Activated T-cell treated with anti-CD3 and anti-CD28 coated beads, Interleukin-2, amount 50 U/mL, for 24 hours (primary cell): ENCODE data around the gene NFAM1.

Source experiments
- DNase-seq: peaks from one replicate; pipeline ENCODE4 v3.0.0-alpha.2; 2020
- H3K27ac Mint-ChIP-seq: 2 replicates; pipeline ENCODE4 v1.8.0; 2020; ENCODE audit warnings: mild to moderate bottlenecking, mixed read lengths
- H3K27me3 Mint-ChIP-seq: 2 replicates; pipeline ENCODE4 v1.8.0; 2020; ENCODE audit warnings: mixed read lengths
- H3K36me3 Mint-ChIP-seq: 2 replicates; pipeline ENCODE4 v1.8.0; 2020; ENCODE audit warnings: low read depth, mixed read lengths
- H3K4me1 Mint-ChIP-seq: 2 replicates; pipeline ENCODE4 v1.8.0; 2020; ENCODE audit warnings: low read depth, mixed read lengths
- H3K4me3 Mint-ChIP-seq: 2 replicates; pipeline ENCODE4 v1.8.0; 2020; ENCODE audit warnings: mild to moderate bottlenecking, moderate library complexity, mixed read lengths
- H3K9me3 Mint-ChIP-seq: 2 replicates; pipeline ENCODE4 v1.8.0; 2020; ENCODE audit warnings: mixed read lengths

NFAM1 gene

DNA sequence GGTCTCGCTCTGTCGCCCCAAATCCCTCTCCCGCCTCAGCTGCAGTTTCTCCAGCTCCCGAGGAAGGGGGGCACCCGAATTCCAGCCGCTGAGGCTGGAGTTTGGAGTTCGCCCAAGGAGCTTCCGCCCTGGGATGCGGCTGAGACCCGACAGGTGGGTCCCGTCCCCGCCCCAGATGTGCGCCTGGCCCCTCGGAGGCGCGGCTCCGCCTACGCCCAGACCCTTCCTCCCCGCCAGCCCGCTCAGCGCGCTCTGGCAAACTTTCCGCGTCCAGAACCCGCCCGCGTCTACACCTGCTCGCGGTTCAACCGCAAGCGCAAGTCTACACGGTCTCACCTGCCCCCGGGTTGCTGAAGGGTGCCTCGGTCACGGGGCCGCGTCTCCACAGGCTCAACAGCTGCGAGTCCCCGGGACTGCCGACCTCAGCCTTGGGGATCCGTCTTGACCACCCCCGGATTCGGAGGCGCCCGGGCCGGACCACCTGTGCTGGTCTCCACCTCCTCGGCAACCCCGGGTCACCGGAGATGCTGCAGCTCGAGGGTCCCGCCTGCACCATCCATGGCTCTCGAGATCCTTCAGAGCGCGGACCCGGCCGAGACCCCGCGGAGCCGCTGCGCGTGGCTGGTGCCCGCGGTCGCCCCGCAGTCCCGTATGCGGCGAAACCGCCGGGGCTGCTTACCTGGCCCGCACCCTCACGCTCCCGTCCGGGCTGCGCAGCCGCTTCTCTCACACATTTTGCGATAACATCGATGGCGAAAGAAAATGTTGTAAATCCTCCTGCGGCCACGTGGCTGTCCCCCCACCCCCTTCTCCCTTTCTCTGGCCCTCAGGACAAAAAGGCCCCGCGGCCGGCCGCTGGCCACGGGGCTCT, 63.6 kb downstream of the NFAM1 start:
- DNase-seq = no peak
- peak overlapping the region; percentile 82 for H3K4me3 Mint-ChIP-seq

DNA sequence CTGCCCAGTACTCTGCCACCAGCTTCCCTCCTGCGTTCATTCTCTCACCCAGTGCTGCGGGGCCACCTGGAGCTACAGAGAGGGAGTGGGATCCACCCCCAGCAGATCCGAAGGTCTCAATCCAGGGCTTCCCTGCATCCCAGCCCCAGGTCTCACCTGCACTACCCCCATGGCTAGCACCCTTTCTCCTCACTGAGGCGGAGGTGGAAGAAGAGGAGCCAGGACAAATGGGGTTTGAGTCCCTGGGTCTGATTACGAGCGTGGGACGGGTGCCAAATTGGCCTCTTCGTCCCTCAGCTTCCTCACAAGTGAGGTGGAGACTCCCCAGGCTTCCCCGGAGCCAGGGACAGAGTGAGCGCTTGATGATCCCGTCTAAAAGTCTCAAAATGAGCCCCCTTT, 64.2 kb downstream of the NFAM1 start:
- Mint-ChIP-seq H3K27ac (no peak overlapping the region), H3K27me3 (peaks cover 32% of the 10 kb centered on the region)
- DNase-seq = no peak

More for the DNA sequence above, 63.6 kb downstream of the NFAM1 start:
- Mint-ChIP-seq H3K36me3 (no peaks in the 10 kb centered on the region), H3K9me3 (no peaks in the 10 kb centered on the region), H3K4me1 (peaks cover 15% of the 10 kb centered on the region), H3K27me3 (peaks cover 32% of the 10 kb centered on the region), H3K27ac (no peak overlapping the region)

DNA sequence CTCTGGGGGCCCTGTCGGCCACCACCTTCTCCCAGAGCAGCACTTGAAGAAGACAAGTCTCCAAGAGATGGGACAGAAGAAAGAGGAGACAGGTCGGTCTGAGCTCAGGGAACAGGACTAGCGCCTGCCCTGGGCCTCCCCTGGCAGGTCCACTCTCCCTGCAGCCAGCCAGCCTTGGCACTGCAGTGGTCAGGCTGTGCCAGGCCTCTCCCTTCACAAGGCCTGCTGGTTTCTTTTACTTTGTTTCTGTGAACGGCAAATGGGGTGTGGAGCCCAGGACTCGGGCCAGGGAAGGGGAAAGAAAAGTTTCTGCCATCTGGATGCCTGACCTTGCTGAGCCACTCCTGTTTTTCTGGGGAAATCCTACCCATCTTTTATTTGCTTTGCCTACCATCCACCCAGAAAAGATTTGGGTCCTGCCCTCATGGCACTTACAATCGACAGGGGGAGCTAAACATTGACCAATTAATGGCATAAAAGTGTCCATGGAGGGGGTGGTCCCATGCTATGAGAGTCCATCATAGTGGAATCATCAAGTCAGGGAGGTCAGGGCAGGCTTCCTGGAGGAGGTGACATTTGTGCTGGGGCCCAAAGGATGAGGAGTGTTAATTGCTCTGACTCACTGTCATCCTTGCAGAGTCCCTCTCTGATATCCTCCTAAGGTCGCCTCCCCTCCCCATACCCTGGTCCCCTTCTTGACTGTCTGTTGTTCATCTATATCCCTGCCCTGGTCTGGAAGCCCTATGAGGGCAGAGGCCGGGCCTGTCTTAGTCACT, 65.2 kb downstream of the NFAM1 start:
- no peak for DNase-seq
- peaks cover 15% of the 10 kb centered on the region for H3K4me1 Mint-ChIP-seq
- no peaks in the 10 kb centered on the region for H3K36me3 Mint-ChIP-seq
- H3K27me3 Mint-ChIP-seq = peaks cover 32% of the 10 kb centered on the region
- H3K4me3 Mint-ChIP-seq = no peak overlapping the region
- H3K27ac Mint-ChIP-seq = no peak overlapping the region
- H3K9me3 Mint-ChIP-seq = no peaks in the 10 kb centered on the region

More for the DNA sequence above, 64.2 kb downstream of the NFAM1 start:
- Mint-ChIP-seq H3K4me1 (peaks cover 15% of the 10 kb centered on the region), H3K9me3 (no peaks in the 10 kb centered on the region), H3K36me3 (no peaks in the 10 kb centered on the region), H3K4me3 (peak overlapping the region; percentile 82)

DNA sequence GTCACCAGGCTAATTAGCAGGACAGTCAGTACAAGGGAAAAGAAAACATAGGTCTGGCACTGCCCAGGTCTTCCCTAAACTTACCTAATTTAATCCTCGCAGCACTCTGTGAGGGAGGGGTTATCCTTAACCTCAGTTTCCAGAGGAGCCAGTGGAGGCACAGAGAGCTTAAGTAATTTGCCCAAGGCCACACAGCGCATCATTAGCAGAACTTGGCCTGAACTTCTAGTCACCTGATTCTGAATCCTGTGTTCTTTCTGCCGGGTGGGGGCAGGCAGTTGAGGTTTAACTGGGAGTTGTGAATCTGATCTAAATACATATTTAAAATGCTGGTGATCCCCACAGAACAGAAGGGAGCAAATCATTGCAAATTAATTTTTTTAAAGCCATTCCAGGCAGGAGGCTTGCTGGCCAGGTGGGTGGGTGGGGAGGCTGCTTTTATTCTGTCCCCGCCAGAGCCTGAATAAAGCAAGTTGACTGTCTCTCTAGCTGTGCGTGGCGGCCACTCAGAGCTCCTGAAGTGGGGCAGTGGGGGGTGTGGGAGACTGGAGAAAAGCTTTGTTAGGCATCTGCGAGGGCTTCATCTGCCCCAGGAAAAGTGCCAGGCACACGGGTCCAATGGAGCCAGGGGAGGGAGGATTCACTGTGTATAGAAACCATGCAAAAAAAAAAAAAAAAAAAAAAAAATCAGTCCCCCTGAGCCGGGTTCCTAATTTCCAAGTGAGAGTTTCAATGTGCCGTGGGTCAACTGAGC, 66.1 kb downstream of the NFAM1 start:
- Mint-ChIP-seq H3K4me3 (no peak overlapping the region), H3K27ac (no peak overlapping the region), H3K36me3 (no peaks in the 10 kb centered on the region), H3K27me3 (peaks cover 32% of the 10 kb centered on the region), H3K9me3 (no peaks in the 10 kb centered on the region), H3K4me1 (peaks cover 15% of the 10 kb centered on the region)
- no peak for DNase-seq

DNA sequence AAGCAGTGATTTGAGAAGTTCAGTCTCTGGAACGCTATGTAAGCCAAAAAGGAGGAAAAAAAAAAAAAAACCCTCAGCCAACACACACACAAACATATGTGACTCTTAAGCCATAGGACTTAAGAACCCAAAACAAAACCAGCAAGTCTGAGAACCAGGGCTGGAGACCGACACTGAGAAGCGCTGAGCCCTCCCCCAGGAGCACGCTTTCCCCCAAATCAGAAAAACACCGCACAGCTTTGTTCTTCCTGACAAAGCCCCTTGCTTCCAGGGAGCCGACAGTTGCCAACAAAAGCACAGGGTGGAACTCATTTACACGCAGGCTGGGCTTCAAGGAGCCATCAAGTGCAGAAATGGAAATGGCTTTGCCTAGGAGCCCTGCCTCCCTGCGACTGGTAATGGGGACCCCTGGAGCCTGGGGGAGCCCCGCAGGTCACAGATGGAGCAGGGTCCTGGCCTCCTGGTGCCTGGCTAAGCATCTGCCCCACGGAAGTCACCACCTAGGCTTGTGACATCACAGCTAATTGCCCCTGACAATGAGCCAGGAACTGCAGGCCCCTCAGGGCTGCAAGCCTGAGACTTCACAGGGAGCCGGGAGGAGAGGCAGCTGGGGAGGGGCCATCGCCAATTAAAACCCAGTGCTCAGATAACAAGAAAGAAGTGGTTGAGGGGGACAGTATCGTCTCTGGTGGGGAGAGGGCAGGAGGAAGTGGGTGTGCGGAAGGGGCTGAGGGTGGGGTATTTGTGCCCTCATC, 66.9 kb downstream of the NFAM1 start:
- Mint-ChIP-seq H3K27me3 (peaks cover 32% of the 10 kb centered on the region), H3K4me1 (peaks cover 15% of the 10 kb centered on the region), H3K9me3 (no peaks in the 10 kb centered on the region), H3K4me3 (no peak overlapping the region), H3K27ac (no peak overlapping the region), H3K36me3 (no peaks in the 10 kb centered on the region)
- DNase-seq = no peak

DNA sequence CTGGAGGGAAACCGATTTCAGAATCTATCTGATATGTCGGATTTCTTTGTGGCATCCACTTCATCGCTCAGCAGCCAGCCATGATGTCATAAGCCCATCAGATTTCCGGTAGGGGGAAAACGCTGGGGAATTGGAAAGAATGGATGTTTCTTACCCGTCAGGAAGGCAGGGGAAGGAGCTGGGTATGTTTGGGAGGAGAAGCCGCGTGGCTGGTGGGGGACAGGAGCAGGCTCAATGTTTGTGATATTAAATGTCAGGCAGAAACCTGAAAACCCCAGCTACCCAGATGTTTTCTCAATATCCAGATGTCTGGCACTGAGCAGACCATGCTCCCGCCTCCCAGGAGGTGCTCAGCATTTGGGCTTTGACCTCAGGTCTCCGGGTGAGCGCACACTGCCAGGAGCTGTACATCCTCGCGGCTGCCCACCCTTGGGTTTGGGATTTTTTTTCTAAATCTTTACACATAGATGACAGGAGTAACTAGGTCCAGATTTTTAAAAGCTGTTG, 67.5 kb downstream of the NFAM1 start:
- no peaks in the 10 kb centered on the region for H3K9me3 Mint-ChIP-seq
- H3K4me1 Mint-ChIP-seq = peaks cover 12% of the 10 kb centered on the region
- no peaks in the 10 kb centered on the region for H3K36me3 Mint-ChIP-seq
- no peak for DNase-seq
- no peak overlapping the region for H3K4me3 Mint-ChIP-seq
- H3K27me3 Mint-ChIP-seq = peaks cover 32% of the 10 kb centered on the region
- H3K27ac Mint-ChIP-seq = no peak overlapping the region

DNA sequence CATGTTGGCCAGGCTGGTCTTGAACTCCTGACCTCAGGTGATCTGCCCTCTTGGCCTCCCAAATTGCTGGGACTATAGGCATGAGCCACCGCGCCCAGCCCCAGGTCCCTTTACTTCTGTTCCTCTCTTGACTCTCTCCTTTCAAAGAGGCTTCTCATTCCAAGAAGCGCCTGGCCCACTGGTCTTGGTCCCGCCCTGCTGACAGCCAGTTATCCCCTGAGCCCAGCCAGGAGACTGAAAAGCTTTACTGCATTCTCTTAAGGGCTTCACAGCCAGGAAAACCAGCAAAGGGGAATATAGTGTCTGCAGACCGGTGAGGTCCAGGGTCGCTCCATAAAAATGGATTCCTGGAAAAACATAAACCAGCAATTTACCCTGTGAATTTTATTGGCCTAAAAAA, 68.3 kb downstream of the NFAM1 start:
- Mint-ChIP-seq H3K27me3 (peaks cover 32% of the 10 kb centered on the region), H3K36me3 (no peaks in the 10 kb centered on the region), H3K4me3 (no peak overlapping the region), H3K9me3 (no peaks in the 10 kb centered on the region), H3K4me1 (peaks cover 8% of the 10 kb centered on the region), H3K27ac (no peak overlapping the region)
- no peak for DNase-seq

DNA sequence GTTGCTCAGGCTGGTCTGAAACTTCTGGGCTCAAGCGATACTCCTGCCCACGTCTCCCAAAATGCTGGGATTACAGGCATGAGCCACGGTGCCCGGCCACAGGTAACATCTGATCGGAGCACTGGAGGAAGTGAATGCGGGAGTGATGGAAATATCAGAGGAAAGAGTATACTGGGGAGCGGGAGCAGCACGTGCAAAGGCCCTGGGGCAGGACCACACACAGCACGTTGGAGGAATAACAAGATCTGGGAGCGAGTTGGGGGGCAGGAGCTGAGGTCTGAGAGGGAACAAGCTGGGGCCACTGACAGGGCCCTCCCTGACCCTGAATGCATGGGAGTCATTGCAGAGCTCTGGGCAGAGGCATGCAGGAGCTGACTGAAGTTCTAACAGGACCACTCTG, 70.7 kb downstream of the NFAM1 start:
- peaks cover 11% of the 10 kb centered on the region for H3K27me3 Mint-ChIP-seq
- H3K4me3 Mint-ChIP-seq = no peak overlapping the region
- H3K27ac Mint-ChIP-seq = no peak overlapping the region
- no peaks in the 10 kb centered on the region for H3K36me3 Mint-ChIP-seq
- H3K4me1 Mint-ChIP-seq = no peaks in the 10 kb centered on the region
- H3K9me3 Mint-ChIP-seq = no peaks in the 10 kb centered on the region
- DNase-seq = no peak

DNA sequence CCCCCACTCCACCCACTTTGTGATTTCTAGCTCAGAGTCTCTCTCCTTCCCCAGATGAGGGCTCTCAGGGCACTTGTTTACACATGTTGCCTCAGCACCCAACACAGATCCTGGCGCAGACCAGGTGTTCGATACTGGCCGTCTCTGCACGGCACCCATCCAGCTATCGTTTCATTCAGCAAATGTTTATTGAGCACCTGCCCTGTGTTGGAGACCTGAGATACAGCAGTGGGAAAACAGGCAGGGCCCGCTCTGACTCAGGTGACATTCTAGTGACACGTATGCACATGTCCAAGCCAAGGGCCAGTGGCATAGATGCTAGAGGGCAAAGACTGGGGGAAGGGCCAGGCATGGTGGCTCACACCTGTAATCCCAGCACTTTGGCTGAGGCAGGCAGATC, 71.9 kb downstream of the NFAM1 start:
- no peak overlapping the region for H3K4me3 Mint-ChIP-seq
- no peaks in the 10 kb centered on the region for H3K4me1 Mint-ChIP-seq
- H3K27ac Mint-ChIP-seq = no peak overlapping the region
- H3K36me3 Mint-ChIP-seq = no peaks in the 10 kb centered on the region
- no peaks in the 10 kb centered on the region for H3K9me3 Mint-ChIP-seq
- H3K27me3 Mint-ChIP-seq = peaks cover under 1% of the 10 kb centered on the region
- DNase-seq = no peak

DNA sequence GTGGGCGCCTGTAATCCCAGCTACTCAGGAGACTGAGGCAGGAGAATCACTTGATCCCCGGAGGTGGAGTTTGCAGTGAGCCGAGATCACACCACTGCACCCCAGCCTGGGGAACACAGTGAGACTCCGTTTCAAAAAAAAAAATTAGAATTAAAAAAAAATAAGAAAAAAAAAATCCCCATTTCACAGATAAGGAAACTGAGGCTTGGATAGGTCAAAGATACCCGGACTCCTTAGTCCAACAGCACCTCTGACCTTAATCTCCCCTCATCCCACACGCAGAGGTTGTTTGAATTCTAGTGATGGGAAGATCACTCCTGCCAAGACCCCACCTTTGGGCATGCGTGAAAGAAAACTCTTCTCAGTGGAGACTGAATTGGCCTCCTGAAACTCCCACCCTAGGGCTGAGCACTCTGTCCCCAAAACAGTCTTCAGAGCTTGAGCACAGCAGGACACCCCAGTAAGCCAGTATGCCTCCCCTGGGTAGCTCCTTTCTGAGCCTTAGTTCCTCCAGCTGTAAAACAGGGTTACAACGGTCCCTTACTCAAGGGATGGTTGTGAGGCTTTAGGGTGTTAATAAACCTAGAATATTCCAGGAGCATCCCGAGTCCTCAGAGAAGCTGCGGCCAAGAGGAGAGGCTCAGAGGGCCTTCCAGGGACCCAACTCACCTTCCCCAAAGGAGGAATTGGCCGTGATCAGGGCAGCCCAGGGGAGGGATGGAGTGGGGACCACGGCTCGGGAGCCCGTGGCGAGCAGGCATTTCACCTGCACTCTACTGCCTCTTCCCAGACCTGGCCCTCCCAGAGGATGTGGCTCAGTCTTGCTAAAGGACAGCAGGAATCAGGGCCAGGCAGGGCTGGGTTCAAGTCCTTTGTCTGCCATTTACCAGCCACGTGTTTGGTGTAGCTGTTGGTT, 73.3 kb downstream of the NFAM1 start:
- Mint-ChIP-seq H3K36me3 (no peaks in the 10 kb centered on the region), H3K4me3 (no peak overlapping the region), H3K27me3 (no peaks in the 10 kb centered on the region), H3K9me3 (no peaks in the 10 kb centered on the region), H3K4me1 (no peaks in the 10 kb centered on the region), H3K27ac (no peak overlapping the region)
- DNase-seq = no peak

DNA sequence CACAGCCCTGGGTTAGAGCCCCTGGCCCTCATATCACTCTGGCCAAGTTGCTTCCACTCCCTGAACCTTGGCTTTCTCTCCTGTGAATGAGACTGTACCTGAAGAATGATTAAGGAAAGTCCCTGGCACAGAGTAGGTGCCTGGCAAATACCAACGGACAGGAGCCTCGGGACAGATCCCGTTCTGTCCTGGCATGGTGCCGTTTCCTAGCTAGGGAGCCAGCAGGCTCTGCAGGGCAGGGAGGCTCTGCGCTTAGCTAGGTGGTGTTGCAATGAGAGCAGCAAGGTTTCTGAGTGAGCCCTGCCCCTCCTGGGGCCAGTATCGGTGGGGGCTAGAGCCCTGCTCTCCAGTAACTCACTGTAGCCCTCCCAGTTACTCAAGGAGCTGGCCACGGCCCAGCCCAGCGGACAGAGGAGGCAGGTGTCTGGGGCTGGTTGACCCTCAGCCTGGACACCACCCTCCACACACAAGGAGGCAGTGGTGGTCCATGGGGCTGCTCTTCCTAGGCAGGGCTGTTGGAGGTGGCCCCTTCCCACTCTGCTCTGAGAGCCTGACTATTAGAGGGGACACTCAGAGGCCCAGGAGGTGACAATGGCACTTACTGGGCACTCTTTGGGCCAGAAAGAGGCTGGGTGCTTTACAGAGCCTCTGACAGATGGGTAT, 74.4 kb downstream of the NFAM1 start:
- H3K9me3 Mint-ChIP-seq = no peaks in the 10 kb centered on the region
- H3K27me3 Mint-ChIP-seq = no peaks in the 10 kb centered on the region
- H3K27ac Mint-ChIP-seq = no peak overlapping the region
- H3K4me3 Mint-ChIP-seq = no peak overlapping the region
- no peak for DNase-seq
- no peaks in the 10 kb centered on the region for H3K36me3 Mint-ChIP-seq
- no peaks in the 10 kb centered on the region for H3K4me1 Mint-ChIP-seq

DNA sequence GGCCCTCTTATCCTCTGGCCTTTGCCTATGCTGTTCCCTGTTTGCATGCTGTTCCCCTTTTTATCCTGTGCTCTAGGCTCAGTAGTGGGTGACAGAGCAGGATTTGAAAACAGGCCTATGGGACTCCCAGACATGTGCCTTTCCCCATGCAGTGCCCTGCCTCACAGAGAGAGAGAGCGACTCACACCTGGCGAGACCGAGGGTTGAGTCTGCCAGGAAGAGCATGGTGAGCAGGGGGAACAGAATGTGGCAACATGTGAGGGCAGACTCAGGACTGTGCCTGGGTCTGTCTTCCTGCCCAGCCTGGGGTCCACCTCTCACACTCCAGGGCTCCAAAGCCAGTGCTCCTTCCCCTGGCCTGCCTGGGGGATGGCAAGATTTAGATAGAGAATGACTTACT, 75.0 kb downstream of the NFAM1 start:
- DNase-seq = no peak
- no peak overlapping the region for H3K4me3 Mint-ChIP-seq
- H3K9me3 Mint-ChIP-seq = no peaks in the 10 kb centered on the region
- H3K36me3 Mint-ChIP-seq = no peaks in the 10 kb centered on the region
- H3K4me1 Mint-ChIP-seq = no peaks in the 10 kb centered on the region
- no peak overlapping the region for H3K27ac Mint-ChIP-seq
- H3K27me3 Mint-ChIP-seq = no peaks in the 10 kb centered on the region

DNA sequence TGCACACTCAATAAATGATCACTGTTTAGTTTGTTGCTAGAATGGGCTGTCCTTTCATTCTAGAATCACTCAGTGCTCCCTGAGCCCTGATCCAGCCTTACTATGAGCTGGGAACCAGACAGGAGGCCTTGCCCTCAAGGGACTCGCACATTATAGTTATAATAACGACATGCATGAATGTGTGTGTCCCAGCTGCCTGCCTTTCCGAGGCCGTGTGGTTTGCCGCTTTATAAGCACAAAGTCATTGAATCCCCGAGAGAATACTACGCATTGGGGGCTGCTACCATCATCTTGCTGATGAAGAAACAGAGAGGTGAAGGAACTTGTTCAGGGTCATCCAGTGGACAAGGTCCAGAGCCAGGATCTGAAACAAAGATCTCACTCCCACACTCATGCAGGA, 75.7 kb downstream of the NFAM1 start:
- no peaks in the 10 kb centered on the region for H3K9me3 Mint-ChIP-seq
- H3K4me1 Mint-ChIP-seq = no peaks in the 10 kb centered on the region
- no peak overlapping the region for H3K27ac Mint-ChIP-seq
- no peak for DNase-seq
- no peaks in the 10 kb centered on the region for H3K36me3 Mint-ChIP-seq
- H3K27me3 Mint-ChIP-seq = no peaks in the 10 kb centered on the region
- no peak overlapping the region for H3K4me3 Mint-ChIP-seq
